ENCODE results near the gene MBNL1.

- TF ChIP-seq EP300 (conservative IDR thresholded peaks at IDR 0.05; ENCODE audit: poor library complexity, severe bottlenecking): no peak
- peak; percentile 80 for TF ChIP-seq CTCF (IDR thresholded peaks at IDR 0.05; ENCODE audit: poor library complexity, severe bottlenecking)
- no peak for TF ChIP-seq EZH2 (IDR thresholded peaks at IDR 0.05; ENCODE audit: borderline replicate concordance, insufficient read depth, low read length, poor library complexity, severe bottlenecking)
- no peak for TF ChIP-seq POLR2AphosphoS5 (IDR thresholded peaks at IDR 0.05)
- TF ChIP-seq TAF1 (IDR thresholded peaks at IDR 0.05; ENCODE audit: low read depth): no peak
Measured at GRCh38 chr3:152444029-152444641, 175.4 kb downstream of the MBNL1 start.

Data from neural cell (in vitro differentiated cells).